HS-27A (cell line): ENCODE results near the gene ABCC9.
"Not testable (repeated sequence)": the region's sequence is repeated elsewhere in the genome, so short reads cannot be mapped to it uniquely, and the experiment has no call there.

Experiments used
- DNase-seq: peaks from one replicate; pipeline ENCODE4 v3.0.0-alpha.2; 2012; ENCODE audit warnings: low read depth, missing footprints

ABCC9 gene

GRCh38 chr12:21933656-21934055, 7.6 kb downstream of the ABCC9 start:
- no peak for DNase-seq

- DNase-seq: not testable (repeated sequence)
Measured at GRCh38 chr12:21929972-21930371, 11.3 kb downstream of the ABCC9 start.

GRCh38 chr12:21925296-21925913, 15.8 kb downstream of the ABCC9 start:
- no peak for DNase-seq

GRCh38 chr12:21921436-21921835, 19.8 kb downstream of the ABCC9 start:
- no peak for DNase-seq

- no peak for DNase-seq
Measured at GRCh38 chr12:21918456-21918855, 22.8 kb downstream of the ABCC9 start.

GRCh38 chr12:21913823-21914222, 27.4 kb downstream of the ABCC9 start:
- DNase-seq: no peak

- peak; percentile 80 for DNase-seq
Measured at GRCh38 chr12:21912318-21912717, 28.9 kb downstream of the ABCC9 start.

- no peak for DNase-seq
Measured at GRCh38 chr12:21911832-21912231, 29.4 kb downstream of the ABCC9 start.

GRCh38 chr12:21910657-21911056, 30.6 kb downstream of the ABCC9 start:
- no peak for DNase-seq

GRCh38 chr12:21907948-21908837, 33.0 kb downstream of the ABCC9 start:
- DNase-seq: no peak

GRCh38 chr12:21906919-21907493, 34.2 kb downstream of the ABCC9 start:
- no peak for DNase-seq

GRCh38 chr12:21899532-21899931, 41.7 kb downstream of the ABCC9 start:
- DNase-seq: not testable (repeated sequence)

- no peak for DNase-seq
Measured at GRCh38 chr12:21895651-21896050, 45.6 kb downstream of the ABCC9 start.

GRCh38 chr12:21894792-21895595, 46.2 kb downstream of the ABCC9 start:
- no peak for DNase-seq

- DNase-seq: no peak
Measured at GRCh38 chr12:21893924-21894323, 47.3 kb downstream of the ABCC9 start.

- no peak for DNase-seq
Measured at GRCh38 chr12:21892341-21892740, 48.9 kb downstream of the ABCC9 start.

- no peak for DNase-seq
Measured at GRCh38 chr12:21891751-21892217, 49.4 kb downstream of the ABCC9 start.

- DNase-seq: no peak
Measured at GRCh38 chr12:21888276-21888863, 52.9 kb downstream of the ABCC9 start.

- no peak for DNase-seq
Measured at GRCh38 chr12:21884936-21885335, 56.3 kb downstream of the ABCC9 start.

GRCh38 chr12:21882635-21883034, 58.6 kb downstream of the ABCC9 start:
- DNase-seq: no peak

GRCh38 chr12:21881965-21882364, 59.3 kb downstream of the ABCC9 start:
- no peak for DNase-seq

GRCh38 chr12:21879312-21879711, 61.9 kb downstream of the ABCC9 start:
- DNase-seq: no peak
